K562 (cell line): ENCODE measurements around the gene HLCS. TPM values are rescaled to one million over a fixed set of nuclear protein-coding genes. Genes with fewer than 3 reads are reported as not detected.

ENCODE experiments used
- BCL6 ChIP-seq: fragments of 250-450 bp; sonication (Bioruptor Pico); IDR thresholded peaks from 2 replicates; pipeline ENCODE4 v1.4.0; 2020
- BDP1 ChIP-seq: IDR thresholded peaks from 3 replicates; pipeline ENCODE4 v1.6.1; 2011; ENCODE audit not compliant: insufficient read length, insufficient read depth
- CBX5 ChIP-seq: IDR thresholded peaks from 2 replicates; pipeline ENCODE4 v1.6.1; 2014; ENCODE audit warnings: low read depth, borderline replicate concordance
- FOXA3 ChIP-seq, 2 experiments: fragments of 450-650 bp in 1 of 2; sonication (generic) in 1 of 2; formaldehyde crosslinking; IDR thresholded peaks in 1 of 2; conservative IDR thresholded peaks in 1 of 2; 2 replicates each; pipeline versions ENCODE4 v1.4.0 to v1.8.0; 2020 to 2022; ENCODE audit warnings: mild to moderate bottlenecking in 2 of 2, missing genetic modification reagents in 1 of 2
- IRF2 ChIP-seq: sonication (generic); formaldehyde crosslinking; IDR thresholded peaks from 2 replicates; pipeline ENCODE4 v1.8.1; 2022; ENCODE audit warnings: mild to moderate bottlenecking, missing genetic modification reagents
- KLF13 ChIP-seq: fragments of 450-650 bp; IDR thresholded peaks from 2 replicates; pipeline ENCODE4 v1.6.1; 2016; ENCODE audit warnings: missing genetic modification characterization, low read depth, mild to moderate bottlenecking, missing compliant biosample characterization, moderate library complexity, borderline replicate concordance
- MCM3 ChIP-seq: fragments of 450-650 bp; IDR thresholded peaks from 2 replicates; pipeline ENCODE4 v1.6.1; 2016
- NCOA2 ChIP-seq, 2 experiments: fragments of 450-650 bp; IDR thresholded peaks; 2 replicates each; pipeline ENCODE4 v1.6.1; 2018; ENCODE audit warnings: mild to moderate bottlenecking in 2 of 2, moderate library complexity in 1 of 2; ENCODE audit not compliant: partially characterized antibody in 2 of 2
- RUNX1 ChIP-seq: sonication (generic); IDR thresholded peaks from 2 replicates; pipeline ENCODE4 v1.6.1; 2016; ENCODE audit warnings: antibody characterized with exemption, low read depth
- U2AF1 ChIP-seq: fragments of 200-400 bp; formaldehyde crosslinking; optimal IDR thresholded peaks from 2 replicates; pipeline ENCODE3; 2017; ENCODE audit warnings: mild to moderate bottlenecking, low read depth, low read length, moderate library complexity
- ZFP30 ChIP-seq: fragments of 250-450 bp; sonication (Bioruptor Pico); IDR thresholded peaks from 2 replicates; pipeline ENCODE4 v1.8.0; 2022; ENCODE audit warnings: moderate library complexity, mild to moderate bottlenecking, inconsistent platforms, borderline replicate concordance
- ZNF79 ChIP-seq: fragments of 250-450 bp; sonication (Bioruptor Pico); IDR thresholded peaks from 2 replicates; pipeline ENCODE4 v1.4.0; 2020; ENCODE audit warnings: low read depth, mild to moderate bottlenecking, moderate library complexity
- ZNF830 ChIP-seq: fragments of 250-450 bp; sonication (Bioruptor Pico); IDR thresholded peaks from 2 replicates; pipeline ENCODE4 v1.5.0; 2021; ENCODE audit warnings: mild to moderate bottlenecking
- polyA plus RNA-seq, 8 experiments: library from polyadenylated mRNA; depleted of rRNA in 4 of 8; stranded (reverse) in 5 of 8; unstranded in 3 of 8; fragments of >200 nt; fragmentation: Nextera tagmentation in 2 of 8; fragmentation: Illumina TruSeq in 1 of 8; extraction: Ambion mirVana in 2 of 8; extraction: Trizol in 1 of 8; gene quantifications; 2 replicates each; pipeline versions ENCODE4 v1.2.1 to v1.2.3, GENCODE V29; 2011 to 2014; ENCODE audit warnings: inconsistent platforms in 1 of 8, missing spikeins in 1 of 8
- total RNA-seq, 7 experiments: library from RNA; depleted of rRNA in 6 of 7; stranded (reverse); fragments of >200 nt in 6 of 7; fragmentation: Illumina TruSeq in 2 of 7; extraction: Trizol in 2 of 7; gene quantifications; 2 replicates each; pipeline versions ENCODE4 v1.2.1 to v1.2.3, GENCODE V29; 2011 to 2021; ENCODE audit warnings: low replicate concordance in 1 of 7
- TF ChIP-seq, protein P1 (sequence below): fragments of 450-650 bp; formaldehyde crosslinking; IDR thresholded peaks from 2 replicates; pipeline ENCODE4 v1.4.0; 2022; ENCODE audit warnings: missing genetic modification characterization
- TF ChIP-seq, protein P2 (sequence below): IDR thresholded peaks from 3 replicates; pipeline ENCODE4 v1.6.1; 2011; ENCODE audit warnings: borderline replicate concordance, mild to moderate bottlenecking; ENCODE audit not compliant: insufficient read length, insufficient read depth
- TF ChIP-seq, protein P3 (sequence below): fragments of 250-450 bp; sonication (Bioruptor Pico); IDR thresholded peaks from 2 replicates; pipeline ENCODE4 v1.5.1; 2021; ENCODE audit warnings: mild to moderate bottlenecking
- TF ChIP-seq, protein P4 (sequence below): sonication (generic); formaldehyde crosslinking; IDR thresholded peaks from 2 replicates; pipeline ENCODE4 v1.8.0; 2022; ENCODE audit warnings: missing genetic modification reagents, mild to moderate bottlenecking, moderate library complexity, borderline replicate concordance

HLCS gene
- total and polyA plus RNA-seq, 9 of the 15 experiments (the other 6 are each of a cell fraction or from before 2014, with no cell fraction given): 3.0 to 21.5 (median 17.1) TPM

DNA sequence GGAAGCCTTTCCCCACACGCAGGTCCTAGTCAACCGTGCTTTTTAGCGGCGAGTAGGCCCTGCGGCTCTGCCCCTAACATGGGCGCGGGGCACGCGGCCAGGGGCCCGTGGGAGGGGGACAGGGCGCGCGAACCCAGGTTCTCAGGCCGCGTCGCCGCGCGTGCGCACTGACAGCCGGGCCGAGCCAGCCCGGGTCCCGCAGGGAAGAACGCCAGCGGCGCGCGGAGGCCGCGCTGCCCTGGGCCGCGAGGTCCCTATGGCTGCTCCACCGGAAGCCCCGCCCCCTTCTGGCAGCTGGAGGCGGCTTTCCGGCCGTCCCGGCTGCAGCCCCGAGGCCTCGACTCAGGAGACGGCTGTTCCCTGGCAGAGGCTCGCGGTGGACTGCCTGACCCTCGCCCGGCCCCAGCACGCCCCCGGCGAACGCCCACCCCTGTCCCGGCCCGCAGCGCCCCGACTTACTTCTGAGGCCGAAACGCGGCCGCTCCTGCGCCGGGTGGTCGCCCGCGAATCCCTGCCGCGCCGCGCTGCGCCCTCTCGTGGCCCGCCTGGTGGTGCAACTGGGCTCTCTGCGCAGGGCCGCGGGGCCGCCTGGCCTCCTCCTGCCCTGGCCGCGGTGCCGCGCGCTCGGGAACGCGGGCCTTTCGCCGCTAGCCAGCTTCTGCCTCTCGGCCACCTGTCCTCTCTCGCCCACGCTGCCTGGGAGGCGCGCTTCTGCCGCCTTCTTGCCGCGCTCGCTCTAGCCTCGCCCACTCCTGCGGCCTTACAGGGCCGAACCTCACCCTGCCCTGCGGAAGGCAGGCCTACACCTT is 23.4 kb upstream of the HLCS start (continued):
- TF ChIP-seq CBX5 (peak; percentile 30; the same call in 1 of the 2 replicates), FOXA3 (CRISPR knock-in tag; conservative IDR thresholded peaks at IDR 0.05 in 1 of 2, IDR thresholded peaks at IDR 0.05 in 1 of 2) (peak in 1 of 2 experiments; percentile 83; a peak in 1 of 4 replicates), IRF2 (CRISPR knock-in tag) (peak; percentile 95), U2AF1 (peak; percentile 90), MCM3 (no peak), NCOA2 (IDR thresholded peaks at IDR 0.05; ENCODE audit: partially characterized antibody in 2 of 2) (no peak), KLF13 (0 out of 2 replicates have a peak, but pooled peaks have one; percentile 21), ZFP30 (CRISPR knock-in tag) (no peak), ZNF830 (no peak), BCL6 (CRISPR knock-in tag) (no peak), BDP1 (no peak), ZNF79 (CRISPR knock-in tag) (no peak), RUNX1 (0 out of 2 replicates have a peak, but pooled peaks have one; percentile 56)
- TF ChIP-seq, protein P1, sequence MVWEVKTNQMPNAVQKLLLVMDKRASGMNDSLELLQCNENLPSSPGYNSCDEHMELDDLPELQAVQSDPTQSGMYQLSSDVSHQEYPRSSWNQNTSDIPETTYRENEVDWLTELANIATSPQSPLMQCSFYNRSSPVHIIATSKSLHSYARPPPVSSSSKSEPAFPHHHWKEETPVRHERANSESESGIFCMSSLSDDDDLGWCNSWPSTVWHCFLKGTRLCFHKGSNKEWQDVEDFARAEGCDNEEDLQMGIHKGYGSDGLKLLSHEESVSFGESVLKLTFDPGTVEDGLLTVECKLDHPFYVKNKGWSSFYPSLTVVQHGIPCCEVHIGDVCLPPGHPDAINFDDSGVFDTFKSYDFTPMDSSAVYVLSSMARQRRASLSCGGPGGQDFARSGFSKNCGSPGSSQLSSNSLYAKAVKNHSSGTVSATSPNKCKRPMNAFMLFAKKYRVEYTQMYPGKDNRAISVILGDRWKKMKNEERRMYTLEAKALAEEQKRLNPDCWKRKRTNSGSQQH (CRISPR knock-in tag): no peak
- TF ChIP-seq, protein P2, sequence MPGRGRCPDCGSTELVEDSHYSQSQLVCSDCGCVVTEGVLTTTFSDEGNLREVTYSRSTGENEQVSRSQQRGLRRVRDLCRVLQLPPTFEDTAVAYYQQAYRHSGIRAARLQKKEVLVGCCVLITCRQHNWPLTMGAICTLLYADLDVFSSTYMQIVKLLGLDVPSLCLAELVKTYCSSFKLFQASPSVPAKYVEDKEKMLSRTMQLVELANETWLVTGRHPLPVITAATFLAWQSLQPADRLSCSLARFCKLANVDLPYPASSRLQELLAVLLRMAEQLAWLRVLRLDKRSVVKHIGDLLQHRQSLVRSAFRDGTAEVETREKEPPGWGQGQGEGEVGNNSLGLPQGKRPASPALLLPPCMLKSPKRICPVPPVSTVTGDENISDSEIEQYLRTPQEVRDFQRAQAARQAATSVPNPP: no peak
- TF ChIP-seq, protein P3, sequence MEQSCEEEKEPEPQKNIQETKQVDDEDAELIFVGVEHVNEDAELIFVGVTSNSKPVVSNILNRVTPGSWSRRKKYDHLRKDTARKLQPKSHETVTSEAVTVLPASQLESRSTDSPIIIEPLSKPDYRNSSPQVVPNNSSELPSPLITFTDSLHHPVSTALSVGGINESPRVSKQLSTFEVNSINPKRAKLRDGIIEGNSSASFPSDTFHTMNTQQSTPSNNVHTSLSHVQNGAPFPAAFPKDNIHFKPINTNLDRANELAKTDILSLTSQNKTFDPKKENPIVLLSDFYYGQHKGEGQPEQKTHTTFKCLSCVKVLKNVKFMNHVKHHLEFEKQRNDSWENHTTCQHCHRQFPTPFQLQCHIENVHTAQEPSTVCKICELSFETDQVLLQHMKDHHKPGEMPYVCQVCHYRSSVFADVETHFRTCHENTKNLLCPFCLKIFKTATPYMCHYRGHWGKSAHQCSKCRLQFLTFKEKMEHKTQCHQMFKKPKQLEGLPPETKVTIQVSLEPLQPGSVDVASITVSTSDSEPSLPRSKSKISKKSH: no peak
- TF ChIP-seq, protein P4, sequence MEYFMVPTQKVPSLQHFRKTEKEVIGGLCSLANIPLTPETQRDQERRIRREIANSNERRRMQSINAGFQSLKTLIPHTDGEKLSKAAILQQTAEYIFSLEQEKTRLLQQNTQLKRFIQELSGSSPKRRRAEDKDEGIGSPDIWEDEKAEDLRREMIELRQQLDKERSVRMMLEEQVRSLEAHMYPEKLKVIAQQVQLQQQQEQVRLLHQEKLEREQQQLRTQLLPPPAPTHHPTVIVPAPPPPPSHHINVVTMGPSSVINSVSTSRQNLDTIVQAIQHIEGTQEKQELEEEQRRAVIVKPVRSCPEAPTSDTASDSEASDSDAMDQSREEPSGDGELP (CRISPR knock-in tag): peak; percentile 91
